ENCODE results near the gene KCNK6.
"Not testable (repeated sequence)": the region's sequence is repeated elsewhere in the genome, so short reads cannot be mapped to it uniquely, and the experiment has no call there.

The KCNK6 gene

GRCh38 chr19:38362076-38362945 is 42.7 kb downstream of the KCNK6 start:
- peak; percentile 52 for DNase-seq (ENCODE audit: low spot score)

GRCh38 chr19:38362946-38363688 is 43.5 kb downstream of the KCNK6 start:
- not testable (repeated sequence) for DNase-seq (ENCODE audit: low spot score)

GRCh38 chr19:38367041-38367440 is 47.4 kb downstream of the KCNK6 start:
- DNase-seq (ENCODE audit: low spot score), result no peak

GRCh38 chr19:38369584-38369983 is 49.9 kb downstream of the KCNK6 start:
- no peak for DNase-seq (ENCODE audit: low spot score)

GRCh38 chr19:38370299-38370698 is 50.7 kb downstream of the KCNK6 start:
- no peak for DNase-seq (ENCODE audit: low spot score)

- no peak for DNase-seq (ENCODE audit: low spot score)
These were observed 51.4 kb downstream of the KCNK6 start for GRCh38 chr19:38371081-38371480.

GRCh38 chr19:38373907-38374331 is 54.3 kb downstream of the KCNK6 start:
- no peak for DNase-seq (ENCODE audit: low spot score)

GRCh38 chr19:38374332-38375097 is 54.9 kb downstream of the KCNK6 start, which contains the start of gene PSMD8:
Gene PSMD8 (plus strand): TSS chr19:38374571. CDS start chr19:38374602, 31 bp downstream.
- peak; percentile 99 for DNase-seq (ENCODE audit: low spot score)

- DNase-seq (ENCODE audit: low spot score), result no peak
These were observed 55.5 kb downstream of the KCNK6 start for GRCh38 chr19:38375098-38375493.

GRCh38 chr19:38375748-38376147 is 56.1 kb downstream of the KCNK6 start:
- no peak for DNase-seq (ENCODE audit: low spot score)

GRCh38 chr19:38376576-38376975 is 56.9 kb downstream of the KCNK6 start:
- DNase-seq (ENCODE audit: low spot score), result no peak

- DNase-seq (ENCODE audit: low spot score), result no peak
These were observed 57.4 kb downstream of the KCNK6 start for GRCh38 chr19:38377052-38377451.

- no peak for DNase-seq (ENCODE audit: low spot score)
These were observed 59.2 kb downstream of the KCNK6 start for GRCh38 chr19:38378866-38379265.

GRCh38 chr19:38381138-38381537 is 61.5 kb downstream of the KCNK6 start:
- DNase-seq (ENCODE audit: low spot score), result no peak

Data from LoVo (cell line).